HepG2 (cell line): ENCODE measurements around the gene TIMM44. TPM values are rescaled to one million over a fixed set of nuclear protein-coding genes. Genes with fewer than 3 reads are reported as not detected.
A peak's percentile ranks its signal among the peaks of the same experiment; 100 is the strongest.

Experiments used
- JARID2 ChIP-seq: sonication (generic); formaldehyde crosslinking; IDR thresholded peaks from 2 replicates; pipeline ENCODE4 v1.8.1; 2023; ENCODE audit warnings: missing genetic modification reagents, inconsistent platforms; ENCODE audit not compliant: insufficient replicate concordance
- SMAD9 ChIP-seq: sonication (generic); formaldehyde crosslinking; IDR thresholded peaks from 2 replicates; pipeline ENCODE4 v1.5.1; 2020; ENCODE audit warnings: mild to moderate bottlenecking, missing genetic modification reagents
- SP5 ChIP-seq: IDR thresholded peaks from 2 replicates; pipeline ENCODE4 v1.6.1; 2016; ENCODE audit warnings: low read depth, borderline replicate concordance
- SRSF4 ChIP-seq: fragments of 200-400 bp; formaldehyde crosslinking; IDR thresholded peaks from one replicate; pipeline ENCODE4 v1.6.1; 2018; ENCODE audit warnings: mild to moderate bottlenecking, low read depth, low read length, moderate library complexity; ENCODE audit not compliant: poor library complexity, severe bottlenecking
- WIZ ChIP-seq: sonication (generic); formaldehyde crosslinking; IDR thresholded peaks from 2 replicates; pipeline ENCODE4 v1.5.1; 2020; ENCODE audit warnings: mild to moderate bottlenecking, missing genetic modification reagents
- ZKSCAN5 ChIP-seq: sonication (generic); formaldehyde crosslinking; IDR thresholded peaks from 2 replicates; pipeline ENCODE4 v1.5.1; 2020; ENCODE audit warnings: mild to moderate bottlenecking, missing genetic modification reagents
- ZNF12 ChIP-seq: sonication (generic); formaldehyde crosslinking; IDR thresholded peaks from 2 replicates; pipeline ENCODE4 v1.5.0; 2020; ENCODE audit warnings: missing genetic modification reagents
- ZNF235 ChIP-seq: sonication (generic); formaldehyde crosslinking; IDR thresholded peaks from 2 replicates; pipeline ENCODE4 v1.8.1; 2023; ENCODE audit warnings: mild to moderate bottlenecking, missing genetic modification reagents, borderline replicate concordance
- ZNF367 ChIP-seq: sonication (generic); formaldehyde crosslinking; IDR thresholded peaks from 2 replicates; pipeline ENCODE4 v1.4.0; 2020; ENCODE audit warnings: missing genetic modification reagents, borderline replicate concordance
- ZNF660 ChIP-seq: sonication (generic); formaldehyde crosslinking; IDR thresholded peaks from 2 replicates; pipeline ENCODE4 v1.5.1; 2020; ENCODE audit warnings: mild to moderate bottlenecking, low read depth, missing genetic modification reagents, borderline replicate concordance
- ZNF839 ChIP-seq: sonication (generic); formaldehyde crosslinking; IDR thresholded peaks from 2 replicates; pipeline ENCODE4 v1.4.0; 2020; ENCODE audit warnings: missing genetic modification reagents, mild to moderate bottlenecking, borderline replicate concordance
- ZSCAN31 ChIP-seq: sonication (generic); formaldehyde crosslinking; IDR thresholded peaks from 2 replicates; pipeline ENCODE4 v1.5.0; 2020; ENCODE audit warnings: low read depth, mild to moderate bottlenecking, missing genetic modification reagents
- polyA plus RNA-seq, 8 experiments: library from polyadenylated mRNA; depleted of rRNA in 3 of 8; stranded (reverse) in 7 of 8; unstranded in 1 of 8; fragments of >200 nt; fragmentation: Illumina TruSeq in 4 of 8; extraction: Trizol in 4 of 8; gene quantifications; 2 replicates each; pipeline versions ENCODE4 v1.2.1 to v1.2.3, GENCODE V29; 2011 to 2016; ENCODE audit warnings: low read depth in 4 of 8, missing spikeins in 1 of 8, mixed read lengths in 1 of 8; ENCODE audit not compliant: insufficient read depth in 1 of 8
- total RNA-seq, 5 experiments: library from RNA; depleted of rRNA; stranded (reverse); fragments of >200 nt; fragmentation: Illumina TruSeq; extraction: Trizol; gene quantifications; 2 replicates each; pipeline ENCODE4 v1.2.3, GENCODE V29; 2016; ENCODE audit warnings: low read depth in 1 of 5
- TF ChIP-seq, protein P1 (sequence below): IDR thresholded peaks from 2 replicates; pipeline ENCODE4 v1.6.1; 2012; ENCODE audit warnings: low read depth, low read length, improper control_type of control experiment
- TF ChIP-seq, protein P2 (sequence below): sonication (generic); formaldehyde crosslinking; IDR thresholded peaks from 2 replicates; pipeline ENCODE4 v1.4.0; 2020; ENCODE audit warnings: mild to moderate bottlenecking, missing genetic modification reagents
- TF ChIP-seq, protein P3 (sequence below): IDR thresholded peaks from 2 replicates; pipeline ENCODE4 v1.4.0; 2020; ENCODE audit warnings: mild to moderate bottlenecking, missing genetic modification reagents
- TF ChIP-seq, protein P4 (sequence below): IDR thresholded peaks from 2 replicates; pipeline ENCODE4 v1.6.1; 2016

TIMM44 gene
- total and polyA plus RNA-seq, 2 of the 13 experiments (the other 11 are each of a cell fraction or from before 2014, with no cell fraction given) = 42.9 to 72.6 TPM

DNA sequence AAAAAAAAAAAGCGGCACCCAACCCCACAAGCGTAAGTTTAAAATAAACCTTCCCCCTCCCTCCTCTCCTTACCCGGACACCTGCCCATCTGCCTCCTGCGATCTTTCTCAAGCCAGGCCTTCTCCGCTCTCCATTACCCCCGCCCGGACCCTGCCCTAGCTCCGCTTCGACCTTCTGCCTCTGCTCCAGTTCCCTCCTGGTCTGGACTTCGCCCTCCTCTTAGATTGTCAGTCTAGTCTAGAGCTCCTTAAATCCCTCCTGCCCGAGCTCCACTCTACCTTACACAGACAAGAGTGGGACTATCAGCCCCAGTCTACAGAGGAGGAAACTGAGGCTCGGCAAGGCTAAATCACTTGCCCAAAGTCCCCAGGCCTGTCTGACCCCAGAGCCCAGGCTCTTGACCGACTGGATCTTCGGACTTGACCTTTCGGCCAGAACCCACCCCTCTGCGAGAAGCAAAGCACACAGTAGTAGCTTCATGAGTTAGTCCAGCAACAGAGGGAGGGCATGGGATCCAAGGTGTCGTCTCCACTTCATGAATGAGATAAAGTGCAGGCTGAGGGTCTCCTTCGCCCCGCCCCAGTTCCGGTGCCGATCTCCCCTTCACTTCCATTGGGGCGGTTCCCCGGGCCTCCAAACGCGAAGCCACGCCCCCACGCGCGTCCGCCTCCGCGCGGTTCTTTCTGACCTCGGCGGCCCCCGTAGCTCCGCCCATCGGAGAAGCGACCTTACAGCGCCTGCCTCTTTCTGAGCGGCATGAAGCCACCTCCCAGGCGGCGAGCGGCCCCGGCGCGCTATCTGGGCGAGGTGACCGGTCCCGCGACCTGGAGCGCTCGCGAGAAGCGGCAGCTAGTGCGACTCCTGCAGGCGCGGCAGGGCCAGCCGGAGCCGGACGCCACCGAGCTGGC is 23.6 kb downstream of the TIMM44 start, which contains the start of gene SNAPC2 (continued):
- TF ChIP-seq, protein P1, sequence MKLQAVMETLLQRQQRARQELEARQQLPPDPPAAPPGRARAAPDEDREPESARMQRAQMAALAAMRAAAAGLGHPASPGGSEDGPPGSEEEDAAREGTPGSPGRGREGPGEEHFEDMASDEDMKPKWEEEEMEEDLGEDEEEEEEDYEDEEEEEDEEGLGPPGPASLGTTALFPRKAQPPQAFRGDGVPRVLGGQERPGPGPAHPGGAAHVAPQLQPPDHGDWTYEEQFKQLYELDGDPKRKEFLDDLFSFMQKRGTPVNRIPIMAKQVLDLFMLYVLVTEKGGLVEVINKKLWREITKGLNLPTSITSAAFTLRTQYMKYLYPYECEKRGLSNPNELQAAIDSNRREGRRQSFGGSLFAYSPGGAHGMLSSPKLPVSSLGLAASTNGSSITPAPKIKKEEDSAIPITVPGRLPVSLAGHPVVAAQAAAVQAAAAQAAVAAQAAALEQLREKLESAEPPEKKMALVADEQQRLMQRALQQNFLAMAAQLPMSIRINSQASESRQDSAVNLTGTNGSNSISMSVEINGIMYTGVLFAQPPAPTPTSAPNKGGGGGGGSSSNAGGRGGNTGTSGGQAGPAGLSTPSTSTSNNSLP = 0 out of 2 replicates have a peak, but pooled peaks have one; percentile 15
- TF ChIP-seq, protein P2, sequence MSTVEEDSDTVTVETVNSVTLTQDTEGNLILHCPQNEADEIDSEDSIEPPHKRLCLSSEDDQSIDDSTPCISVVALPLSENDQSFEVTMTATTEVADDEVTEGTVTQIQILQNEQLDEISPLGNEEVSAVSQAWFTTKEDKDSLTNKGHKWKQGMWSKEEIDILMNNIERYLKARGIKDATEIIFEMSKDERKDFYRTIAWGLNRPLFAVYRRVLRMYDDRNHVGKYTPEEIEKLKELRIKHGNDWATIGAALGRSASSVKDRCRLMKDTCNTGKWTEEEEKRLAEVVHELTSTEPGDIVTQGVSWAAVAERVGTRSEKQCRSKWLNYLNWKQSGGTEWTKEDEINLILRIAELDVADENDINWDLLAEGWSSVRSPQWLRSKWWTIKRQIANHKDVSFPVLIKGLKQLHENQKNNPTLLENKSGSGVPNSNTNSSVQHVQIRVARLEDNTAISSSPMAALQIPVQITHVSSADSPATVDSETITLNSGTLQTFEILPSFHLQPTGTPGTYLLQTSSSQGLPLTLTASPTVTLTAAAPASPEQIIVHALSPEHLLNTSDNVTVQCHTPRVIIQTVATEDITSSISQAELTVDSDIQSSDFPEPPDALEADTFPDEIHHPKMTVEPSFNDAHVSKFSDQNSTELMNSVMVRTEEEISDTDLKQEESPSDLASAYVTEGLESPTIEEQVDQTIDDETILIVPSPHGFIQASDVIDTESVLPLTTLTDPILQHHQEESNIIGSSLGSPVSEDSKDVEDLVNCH (CRISPR knock-in tag) = no peak
- TF ChIP-seq SMAD9 (CRISPR knock-in tag) = no peak
- no peak for TF ChIP-seq ZNF660 (CRISPR knock-in tag)
- TF ChIP-seq SRSF4 = no peak
- TF ChIP-seq ZNF839 (CRISPR knock-in tag) = no peak
- TF ChIP-seq WIZ = no peak
- no peak for TF ChIP-seq ZKSCAN5
- no peak for TF ChIP-seq ZNF367 (CRISPR knock-in tag)
- TF ChIP-seq, protein P3, sequence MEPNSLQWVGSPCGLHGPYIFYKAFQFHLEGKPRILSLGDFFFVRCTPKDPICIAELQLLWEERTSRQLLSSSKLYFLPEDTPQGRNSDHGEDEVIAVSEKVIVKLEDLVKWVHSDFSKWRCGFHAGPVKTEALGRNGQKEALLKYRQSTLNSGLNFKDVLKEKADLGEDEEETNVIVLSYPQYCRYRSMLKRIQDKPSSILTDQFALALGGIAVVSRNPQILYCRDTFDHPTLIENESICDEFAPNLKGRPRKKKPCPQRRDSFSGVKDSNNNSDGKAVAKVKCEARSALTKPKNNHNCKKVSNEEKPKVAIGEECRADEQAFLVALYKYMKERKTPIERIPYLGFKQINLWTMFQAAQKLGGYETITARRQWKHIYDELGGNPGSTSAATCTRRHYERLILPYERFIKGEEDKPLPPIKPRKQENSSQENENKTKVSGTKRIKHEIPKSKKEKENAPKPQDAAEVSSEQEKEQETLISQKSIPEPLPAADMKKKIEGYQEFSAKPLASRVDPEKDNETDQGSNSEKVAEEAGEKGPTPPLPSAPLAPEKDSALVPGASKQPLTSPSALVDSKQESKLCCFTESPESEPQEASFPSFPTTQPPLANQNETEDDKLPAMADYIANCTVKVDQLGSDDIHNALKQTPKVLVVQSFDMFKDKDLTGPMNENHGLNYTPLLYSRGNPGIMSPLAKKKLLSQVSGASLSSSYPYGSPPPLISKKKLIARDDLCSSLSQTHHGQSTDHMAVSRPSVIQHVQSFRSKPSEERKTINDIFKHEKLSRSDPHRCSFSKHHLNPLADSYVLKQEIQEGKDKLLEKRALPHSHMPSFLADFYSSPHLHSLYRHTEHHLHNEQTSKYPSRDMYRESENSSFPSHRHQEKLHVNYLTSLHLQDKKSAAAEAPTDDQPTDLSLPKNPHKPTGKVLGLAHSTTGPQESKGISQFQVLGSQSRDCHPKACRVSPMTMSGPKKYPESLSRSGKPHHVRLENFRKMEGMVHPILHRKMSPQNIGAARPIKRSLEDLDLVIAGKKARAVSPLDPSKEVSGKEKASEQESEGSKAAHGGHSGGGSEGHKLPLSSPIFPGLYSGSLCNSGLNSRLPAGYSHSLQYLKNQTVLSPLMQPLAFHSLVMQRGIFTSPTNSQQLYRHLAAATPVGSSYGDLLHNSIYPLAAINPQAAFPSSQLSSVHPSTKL (CRISPR knock-in tag) = 0 out of 2 replicates have a peak, but pooled peaks have one; percentile 17
- TF ChIP-seq ZNF235 (CRISPR knock-in tag) = no peak; the same call in 1 of the 2 replicates
- no peak for TF ChIP-seq JARID2 (CRISPR knock-in tag)
- peak; percentile 89 for TF ChIP-seq SP5 (CRISPR knock-in tag)
- no peak for TF ChIP-seq ZNF12 (CRISPR knock-in tag)
- TF ChIP-seq ZSCAN31 (CRISPR knock-in tag) = no peak
- TF ChIP-seq, protein P4, sequence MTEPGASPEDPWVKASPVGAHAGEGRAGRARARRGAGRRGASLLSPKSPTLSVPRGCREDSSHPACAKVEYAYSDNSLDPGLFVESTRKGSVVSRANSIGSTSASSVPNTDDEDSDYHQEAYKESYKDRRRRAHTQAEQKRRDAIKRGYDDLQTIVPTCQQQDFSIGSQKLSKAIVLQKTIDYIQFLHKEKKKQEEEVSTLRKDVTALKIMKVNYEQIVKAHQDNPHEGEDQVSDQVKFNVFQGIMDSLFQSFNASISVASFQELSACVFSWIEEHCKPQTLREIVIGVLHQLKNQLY = no peak
